LHCN-M2 (cell line): ENCODE measurements around the gene TUBA3E. TPM values are rescaled to one million over a fixed set of nuclear protein-coding genes. Genes with fewer than 3 reads are reported as not detected.
"Not testable (repeated sequence)": the region's sequence is repeated elsewhere in the genome, so short reads cannot be mapped to it uniquely, and the experiment has no call there.

Source experiments
- DNase-seq: peaks from one replicate; pipeline ENCODE4 v3.0.0-alpha.2; 2012; ENCODE audit warnings: low read depth
- total RNA-seq: library from RNA; depleted of rRNA; stranded (reverse); fragments of >200 nt; gene quantifications from 2 replicates; pipeline ENCODE4 v1.2.3, GENCODE V29; 2014

The TUBA3E gene
- total RNA-seq, 1 experiment from 2014 or later, result 0.29 TPM

DNA sequence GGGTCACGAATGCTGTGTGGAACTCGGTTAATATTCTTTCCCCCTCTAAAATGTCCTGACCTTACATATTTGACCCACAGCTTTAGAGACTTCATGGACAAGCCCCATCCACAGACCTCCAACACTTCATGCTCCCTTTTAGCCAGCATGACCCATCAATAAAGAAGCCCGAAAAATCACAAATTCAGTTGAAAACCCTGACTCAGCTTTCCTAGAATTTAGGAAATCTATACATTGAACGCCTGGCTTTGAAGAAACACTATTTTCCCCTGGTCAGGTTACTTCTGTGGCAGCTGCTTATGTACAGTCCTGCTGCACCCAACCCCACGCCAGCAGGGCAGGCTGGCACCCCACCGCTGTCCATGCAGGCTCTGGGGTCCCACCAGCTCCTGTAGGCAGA is 6.9 kb downstream of the TUBA3E start:
- not testable (repeated sequence) for DNase-seq

DNA sequence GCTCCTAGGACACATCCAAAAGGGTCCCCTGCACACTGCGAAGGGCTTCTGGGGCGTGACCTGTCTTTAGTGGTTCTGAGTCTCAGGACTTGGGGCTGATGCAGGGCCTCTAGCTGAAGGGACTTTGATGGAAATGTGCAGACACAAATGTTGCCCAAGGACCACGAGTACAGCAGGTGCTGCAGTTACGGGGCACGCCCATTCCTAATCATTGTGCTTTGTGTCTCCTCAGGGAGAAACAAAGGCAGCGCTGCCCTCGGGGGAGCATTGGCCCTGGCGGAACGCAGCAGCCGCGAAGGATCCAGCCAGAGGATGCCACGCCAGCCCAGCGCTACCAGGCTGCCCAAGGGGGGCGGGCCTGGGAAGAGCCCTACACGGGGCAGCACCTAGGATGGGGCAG is 8.0 kb downstream of the TUBA3E start:
- no peak for DNase-seq

DNA sequence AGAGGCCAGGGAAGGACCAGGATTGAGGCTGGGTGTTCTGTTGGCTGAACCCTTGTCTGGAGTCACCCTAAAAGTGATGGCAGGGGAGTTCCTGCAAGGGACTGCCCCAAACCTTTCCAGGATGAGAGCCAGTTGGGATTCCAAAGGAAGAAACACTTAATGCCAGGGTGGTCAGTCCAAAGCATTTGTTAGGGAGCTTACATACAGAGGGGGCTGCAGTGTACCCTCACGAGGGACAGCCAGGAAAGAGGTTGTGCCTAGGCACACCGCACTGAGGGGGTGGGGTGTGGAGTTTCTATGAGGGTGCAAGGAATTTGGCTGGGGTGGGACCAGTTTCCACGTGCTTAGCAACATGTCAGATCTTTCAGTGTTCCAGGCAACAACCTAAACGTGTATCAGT is 9.3 kb downstream of the TUBA3E start:
- DNase-seq, result not testable (repeated sequence)

DNA sequence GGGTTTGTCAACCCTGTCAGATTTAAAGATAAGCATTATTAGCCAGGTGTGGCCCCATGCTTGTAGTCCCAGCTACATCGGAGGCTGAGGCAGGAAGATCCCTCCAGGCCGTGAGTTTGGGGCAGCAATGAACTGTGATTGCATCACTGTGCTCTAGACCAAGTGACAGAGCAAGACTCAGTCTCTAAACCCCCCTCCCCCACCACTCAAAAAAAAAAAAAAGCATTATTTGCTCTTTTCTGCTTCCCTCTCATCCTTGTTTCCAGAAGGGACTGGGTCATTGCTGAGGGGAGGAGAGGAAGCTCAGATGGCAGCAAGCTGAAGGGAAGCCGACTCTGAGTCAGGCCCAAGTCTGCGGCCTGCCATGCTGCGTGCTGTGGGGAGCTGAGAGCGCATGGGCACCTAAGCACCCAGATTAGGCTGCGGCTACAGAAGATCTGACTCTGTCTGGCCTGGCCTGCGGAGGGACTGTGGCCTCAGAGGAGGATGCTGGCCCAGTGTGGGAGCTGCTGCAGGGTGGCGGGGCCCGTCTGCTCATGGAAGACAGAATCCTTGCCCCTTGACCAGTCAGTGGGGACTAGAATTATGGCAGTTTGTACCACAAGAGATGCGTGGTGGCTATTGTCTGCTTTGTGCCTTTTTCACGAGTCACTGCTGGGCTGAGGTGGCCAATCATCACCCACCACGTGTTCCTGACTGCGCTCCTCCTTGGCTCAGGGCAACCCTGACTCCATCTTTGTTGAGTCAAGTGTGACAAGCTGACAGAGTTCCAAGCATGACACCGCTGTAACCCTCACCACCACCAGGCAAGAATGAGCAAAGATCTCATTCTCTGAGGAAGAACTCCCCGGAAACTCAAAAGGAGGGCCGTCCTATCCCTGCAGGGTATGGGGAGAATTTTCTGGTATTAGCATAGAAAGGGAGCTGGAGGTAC is 10.1 kb downstream of the TUBA3E start:
- not testable (repeated sequence) for DNase-seq

DNA sequence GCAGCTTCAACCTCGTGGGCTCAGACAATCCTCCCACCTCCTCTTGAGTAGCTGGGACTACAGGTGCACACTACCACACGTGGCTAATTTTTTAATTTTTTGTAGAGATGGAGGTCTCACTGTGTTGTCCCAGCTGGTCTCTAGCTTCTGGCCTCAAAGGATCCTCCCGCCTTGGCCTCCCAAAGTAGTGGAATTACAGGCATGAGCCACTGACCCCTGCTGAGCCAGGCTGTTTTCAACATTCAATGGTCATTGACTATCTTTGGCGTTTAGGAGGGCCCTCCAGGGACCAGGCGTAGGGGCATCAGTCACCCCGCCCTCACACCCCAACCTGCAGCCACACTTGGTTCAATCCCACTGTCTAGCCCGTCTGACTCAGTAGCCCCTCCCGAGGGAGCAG is 11.0 kb downstream of the TUBA3E start:
- DNase-seq, result no peak

DNA sequence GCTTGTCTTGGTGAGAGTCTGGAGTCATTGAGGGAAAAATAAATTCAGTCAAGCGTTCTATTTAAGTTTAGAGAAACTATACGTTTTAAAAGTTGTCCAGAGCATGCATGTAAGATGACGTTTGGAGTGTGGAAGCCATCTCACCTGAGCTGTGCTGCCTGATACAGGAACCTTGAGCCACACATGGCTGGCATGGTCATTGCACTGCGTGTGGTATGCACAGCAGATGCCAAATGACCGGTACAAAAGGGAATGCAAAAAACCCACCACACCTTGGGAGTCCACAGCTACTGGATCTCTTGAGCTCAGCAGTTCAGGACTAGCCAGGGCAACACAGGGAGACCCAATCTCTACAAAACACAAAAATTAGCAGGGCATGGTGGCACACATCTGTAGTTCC is 11.8 kb downstream of the TUBA3E start:
- no peak for DNase-seq

DNA sequence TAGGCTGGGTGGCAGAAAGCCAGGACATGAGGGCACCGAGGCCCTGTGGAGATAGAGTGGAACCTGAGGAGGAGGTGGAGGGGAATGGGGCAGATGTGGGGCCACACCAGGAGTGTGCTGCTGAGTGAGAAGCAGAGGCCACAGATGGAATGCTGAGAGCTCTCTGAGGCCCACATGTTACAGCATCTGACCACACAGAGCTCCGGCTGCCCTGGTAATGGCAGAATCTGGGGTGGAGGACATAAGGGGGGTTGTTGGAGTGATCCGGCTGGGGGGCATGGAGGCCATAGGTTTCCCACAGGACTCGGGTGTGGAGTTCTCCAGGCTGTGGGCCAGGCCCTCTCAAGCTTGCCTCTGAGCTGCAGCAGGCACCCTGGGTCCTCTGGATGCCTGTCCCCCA is 12.3 kb downstream of the TUBA3E start:
- DNase-seq, result no peak

DNA sequence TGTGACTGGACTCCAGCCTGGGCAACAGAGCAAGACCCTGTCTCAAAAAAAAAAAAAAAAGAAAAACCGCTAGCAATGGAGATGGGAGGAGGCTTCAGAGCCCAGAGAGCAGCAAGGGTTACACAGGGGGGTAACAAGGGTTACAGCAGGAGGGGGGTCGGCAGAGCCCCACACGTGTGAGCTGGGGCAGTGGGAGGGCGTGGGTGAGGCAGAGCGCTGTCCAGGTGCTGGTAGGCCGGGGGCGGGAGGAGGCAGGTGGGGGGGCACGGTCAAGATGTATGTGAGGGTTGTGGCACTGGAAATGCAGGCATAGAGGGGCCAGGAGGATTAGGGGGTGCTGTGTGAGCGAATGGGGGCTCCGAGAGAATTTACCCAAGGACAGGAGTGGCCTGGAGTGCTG is 12.8 kb downstream of the TUBA3E start:
- DNase-seq, result no peak

DNA sequence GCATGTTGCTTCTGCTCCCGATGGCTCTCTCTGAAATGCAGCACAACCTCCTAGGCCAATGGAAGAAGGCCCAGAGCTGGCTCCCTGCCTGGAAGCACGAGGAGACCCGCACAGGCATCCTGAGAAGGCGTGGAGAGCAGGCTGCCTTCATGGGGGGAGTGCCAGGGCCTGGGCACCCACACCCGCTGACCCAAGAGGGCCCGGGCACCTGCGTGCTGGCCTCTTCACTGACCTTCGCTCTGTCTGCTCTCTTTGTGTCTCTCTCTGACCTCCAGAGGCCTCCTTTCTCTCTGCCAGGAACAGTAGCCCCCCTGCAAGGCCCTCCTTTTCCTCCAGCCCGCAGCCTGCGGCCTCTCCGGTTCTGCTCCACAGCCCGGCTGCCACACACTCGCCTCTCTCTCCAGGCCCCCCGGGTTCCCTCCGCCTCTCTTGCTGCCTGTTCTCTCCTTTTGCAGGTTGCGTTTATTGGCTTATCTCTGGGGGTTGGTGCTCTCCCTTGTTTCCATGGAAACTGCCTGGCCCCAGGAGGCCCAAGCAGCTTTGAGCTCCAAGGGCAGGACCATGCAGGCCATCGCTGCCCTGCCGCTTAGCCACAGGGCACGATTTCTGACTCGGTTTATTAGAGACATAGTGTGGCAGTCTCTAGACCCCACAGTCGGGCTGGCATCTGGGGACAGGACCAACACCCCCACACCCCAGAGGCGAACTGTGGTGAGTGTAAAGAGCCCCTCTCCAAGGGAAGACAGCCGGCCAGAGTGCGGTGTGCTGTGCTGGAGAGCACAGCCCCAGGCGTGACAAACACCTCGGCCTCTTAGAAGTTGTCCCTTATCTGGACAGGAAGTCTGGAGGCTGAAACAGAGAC is 14.5 kb downstream of the TUBA3E start:
- DNase-seq, result no peak

DNA sequence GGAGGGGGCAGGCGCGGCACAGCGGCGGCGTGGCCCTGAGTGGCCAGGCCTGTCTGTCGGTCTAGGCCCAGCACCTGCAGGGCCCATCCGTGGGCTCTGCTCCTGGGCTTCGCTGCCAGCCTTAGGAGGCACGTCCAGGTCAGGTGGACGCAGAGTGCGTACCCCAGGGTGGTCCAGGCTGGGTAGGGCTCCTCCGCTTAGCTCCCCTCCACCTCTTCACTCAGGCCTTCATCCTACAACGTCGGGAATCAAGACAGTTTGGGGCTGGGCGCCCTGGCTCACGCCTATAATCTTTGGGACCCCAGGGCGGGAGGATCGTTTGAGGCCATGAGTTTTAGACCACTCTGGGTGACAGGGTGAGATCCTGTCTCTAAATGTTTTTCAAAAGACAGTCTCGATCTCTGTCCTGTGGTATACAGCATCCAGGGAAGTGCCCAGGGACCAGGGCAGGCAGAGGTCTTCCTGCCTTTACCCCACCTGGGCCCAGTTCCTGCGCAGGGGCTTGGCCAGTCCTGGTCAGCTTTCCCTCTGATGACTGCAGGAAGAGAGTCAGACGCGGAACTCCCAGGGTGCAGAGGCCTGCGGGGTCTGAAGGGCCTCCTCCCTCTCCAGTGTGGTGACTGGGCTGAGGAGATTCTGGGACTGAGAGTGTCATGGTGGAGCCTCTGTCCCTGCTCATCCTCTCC is 15.3 kb downstream of the TUBA3E start:
- DNase-seq, result not testable (repeated sequence)

DNA sequence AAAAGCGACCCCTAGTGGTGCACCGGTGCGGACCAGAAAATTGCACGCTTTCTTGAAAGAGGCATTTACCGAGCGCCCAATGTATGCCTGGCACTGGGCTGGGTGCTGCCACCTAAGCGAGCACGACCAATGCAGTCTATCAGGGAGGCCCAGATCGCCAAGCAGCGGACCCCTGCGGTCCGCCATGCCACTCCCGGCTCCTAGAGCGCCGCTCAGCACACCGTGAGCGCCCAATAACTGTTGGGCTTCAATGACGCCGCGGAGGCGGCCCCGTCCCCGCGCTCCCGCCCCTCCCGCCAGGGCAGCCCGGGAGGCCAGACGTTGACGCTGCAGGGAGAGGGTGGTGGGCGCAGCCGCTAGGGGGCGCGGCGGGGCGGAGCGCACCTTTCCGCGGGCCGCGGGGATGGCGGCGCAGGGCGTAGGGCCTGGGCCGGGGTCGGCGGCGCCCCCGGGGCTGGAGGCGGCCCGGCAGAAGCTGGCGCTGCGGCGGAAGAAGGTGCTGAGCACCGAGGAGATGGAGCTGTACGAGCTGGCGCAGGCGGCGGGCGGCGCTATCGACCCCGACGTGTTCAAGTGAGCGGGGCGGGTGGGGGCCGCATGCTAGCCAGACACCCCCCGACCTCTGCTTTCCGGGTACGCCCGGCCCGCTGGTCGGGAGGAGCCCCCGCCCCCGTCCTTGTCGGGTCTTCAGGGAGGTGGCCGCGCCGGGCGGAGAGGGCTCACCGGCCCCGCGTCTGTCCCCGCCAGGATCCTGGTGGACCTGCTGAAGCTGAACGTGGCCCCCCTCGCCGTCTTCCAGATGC is 16.2 kb downstream of the TUBA3E start, which contains the start of gene MZT2B:
TSS of gene MZT2B (plus strand) at position 383 of the 803 bp plus-strand sequence. CDS start at position 404, 21 bp downstream.
- peak; percentile 79 for DNase-seq

DNA sequence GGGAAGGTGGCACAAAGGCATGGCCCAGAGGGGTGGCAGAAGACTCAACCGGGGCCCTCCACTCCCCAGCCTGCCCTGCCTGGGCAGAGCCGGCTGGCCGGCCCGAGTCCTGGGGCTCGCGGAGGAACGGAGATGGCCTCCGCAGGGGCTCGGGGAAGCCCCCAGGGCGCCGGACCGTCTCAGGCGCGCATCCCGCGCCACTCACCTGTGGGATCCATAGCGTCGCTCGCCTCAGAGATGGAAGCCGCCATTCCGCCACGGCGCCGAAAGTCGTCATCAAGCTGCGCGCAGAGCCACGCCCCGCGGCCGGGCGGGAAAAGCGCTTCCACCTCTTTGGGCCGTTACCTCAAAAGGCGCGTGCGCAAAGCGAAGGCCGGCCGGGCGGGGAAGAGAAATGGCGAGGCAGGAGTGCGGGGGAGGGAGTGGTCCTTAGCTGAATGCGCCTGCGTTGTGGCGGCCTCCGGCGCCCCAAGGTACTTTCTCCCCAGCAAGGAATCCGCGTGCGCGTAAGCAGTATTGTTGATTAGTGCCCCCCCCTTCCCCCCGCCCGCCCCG is 16.8 kb downstream of the TUBA3E start, which contains the start of gene SMPD4:
TSS of gene SMPD4 (minus strand) at position 278 of the 555 bp plus-strand sequence. CDS start 5,010 bp downstream, outside the sequence.
- DNase-seq, result peak; percentile 93

DNA sequence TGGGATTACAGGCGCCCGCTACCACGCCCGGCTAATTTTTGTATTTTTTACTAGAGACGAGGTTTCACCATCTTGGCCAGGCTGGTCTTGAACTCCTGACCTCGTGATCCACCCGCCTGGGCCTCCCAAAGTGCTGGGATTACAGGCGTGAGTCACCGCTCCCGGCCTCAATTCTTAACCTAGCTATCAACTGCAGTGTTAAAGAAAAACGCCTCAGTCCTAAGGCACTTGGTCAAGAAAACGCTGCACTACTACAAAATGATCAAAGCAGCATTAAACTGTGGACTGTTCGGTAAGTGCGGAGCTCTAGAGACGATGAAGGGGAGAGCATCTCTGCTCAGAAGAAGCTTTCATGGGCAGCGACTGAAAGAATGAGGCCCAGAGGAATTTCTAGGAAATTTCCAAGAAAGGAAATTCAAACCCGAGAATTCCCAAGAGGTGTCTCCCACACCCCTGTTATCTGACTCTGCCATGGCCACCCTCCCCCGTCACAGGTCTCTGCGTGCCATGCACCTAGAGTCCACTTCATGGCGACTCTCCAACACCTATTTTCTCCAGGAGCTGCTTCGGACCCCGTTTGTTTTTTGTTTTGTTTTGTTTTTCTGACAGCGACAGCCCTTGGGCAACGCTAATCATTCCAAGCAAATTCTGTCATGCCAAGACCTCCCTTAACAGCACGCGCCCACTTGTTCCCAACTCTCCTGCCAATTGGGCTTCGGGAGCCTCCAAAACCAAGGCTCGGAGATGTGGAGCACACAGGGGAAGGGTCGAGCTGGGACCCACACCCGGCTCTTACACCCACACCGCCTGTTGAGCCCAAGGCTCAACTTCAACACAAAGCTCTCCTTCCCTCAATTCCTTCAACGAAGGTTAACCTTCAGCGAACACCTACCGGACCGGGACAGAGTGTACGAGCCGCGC is 17.6 kb downstream of the TUBA3E start:
- peak; percentile 18 for DNase-seq

DNA sequence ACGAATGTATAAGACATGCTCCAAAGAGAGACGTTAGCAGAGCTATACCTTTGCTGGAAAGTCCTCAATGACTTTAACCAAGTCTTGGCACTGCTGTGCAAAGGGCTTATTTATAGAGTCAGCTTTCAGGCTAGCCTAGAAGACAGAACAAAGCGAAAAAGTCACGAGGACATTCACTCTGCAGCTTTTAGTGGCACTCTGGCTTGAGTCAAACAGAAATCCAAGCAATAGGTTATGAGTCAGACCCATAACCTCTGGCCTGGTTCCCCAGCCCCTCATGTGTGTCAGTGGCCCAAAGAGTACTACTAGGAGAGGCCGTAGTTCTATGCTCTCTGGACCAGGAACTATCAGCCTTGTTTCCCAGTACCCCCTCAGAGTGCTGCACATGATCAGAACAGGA is 23.4 kb downstream of the TUBA3E start:
- not testable (repeated sequence) for DNase-seq

DNA sequence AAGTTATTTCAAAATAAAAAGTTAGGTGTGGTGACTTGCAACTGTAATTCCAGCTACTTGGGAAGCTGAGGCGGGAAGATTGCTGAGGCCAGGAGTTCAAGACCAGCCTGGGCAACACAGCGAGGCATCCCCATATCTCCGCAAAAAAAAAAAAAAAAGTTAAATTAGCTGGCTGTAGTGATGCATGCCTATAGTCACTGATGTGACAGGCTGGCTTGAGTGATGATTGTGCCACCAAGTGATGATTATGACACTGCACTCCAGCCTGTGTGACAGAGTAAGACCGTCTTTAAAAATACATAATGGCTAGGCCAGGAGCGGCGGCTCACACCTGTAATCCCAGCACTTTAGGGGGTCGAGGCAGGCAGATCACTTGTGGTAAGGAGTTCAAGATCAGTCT is 28.3 kb downstream of the TUBA3E start:
- DNase-seq, result no peak

DNA sequence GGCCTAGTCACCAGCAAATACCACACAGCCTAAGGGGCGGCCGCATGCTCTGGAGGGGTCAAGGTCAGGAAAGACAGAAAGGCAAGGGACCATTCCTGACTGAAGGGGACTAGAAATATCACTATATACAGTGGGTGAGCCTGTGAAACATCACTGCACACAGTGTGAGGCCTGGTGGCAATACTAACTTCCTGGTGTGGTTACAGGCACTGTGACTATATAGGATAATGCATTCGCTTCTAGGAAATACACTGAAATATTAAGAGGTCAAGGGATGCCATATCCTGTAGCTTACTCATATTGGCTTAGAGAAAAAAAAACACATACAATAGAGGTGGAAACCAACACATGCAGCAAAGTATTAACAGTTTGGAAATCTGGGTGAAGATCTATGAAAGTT is 29.1 kb downstream of the TUBA3E start:
- not testable (repeated sequence) for DNase-seq

DNA sequence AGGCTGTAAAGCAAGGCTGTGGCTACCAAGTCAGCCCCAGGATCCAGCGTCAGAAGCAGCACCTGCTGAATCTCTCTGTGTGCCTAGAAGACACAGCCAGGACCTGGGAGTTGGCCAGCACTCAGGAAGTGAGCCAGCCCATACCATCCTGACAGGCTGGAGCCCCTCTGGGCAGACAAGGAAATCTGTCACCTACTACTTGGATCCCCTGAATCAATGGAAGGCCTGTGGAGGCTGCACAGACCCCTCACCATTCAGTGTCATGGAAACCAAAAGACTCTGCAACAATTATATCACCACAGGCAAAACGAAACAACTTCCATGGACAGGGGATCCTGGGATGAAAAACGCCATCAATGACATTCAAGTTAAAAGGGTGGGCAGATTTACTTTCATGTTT is 31.6 kb downstream of the TUBA3E start:
- DNase-seq, result not testable (repeated sequence)

DNA sequence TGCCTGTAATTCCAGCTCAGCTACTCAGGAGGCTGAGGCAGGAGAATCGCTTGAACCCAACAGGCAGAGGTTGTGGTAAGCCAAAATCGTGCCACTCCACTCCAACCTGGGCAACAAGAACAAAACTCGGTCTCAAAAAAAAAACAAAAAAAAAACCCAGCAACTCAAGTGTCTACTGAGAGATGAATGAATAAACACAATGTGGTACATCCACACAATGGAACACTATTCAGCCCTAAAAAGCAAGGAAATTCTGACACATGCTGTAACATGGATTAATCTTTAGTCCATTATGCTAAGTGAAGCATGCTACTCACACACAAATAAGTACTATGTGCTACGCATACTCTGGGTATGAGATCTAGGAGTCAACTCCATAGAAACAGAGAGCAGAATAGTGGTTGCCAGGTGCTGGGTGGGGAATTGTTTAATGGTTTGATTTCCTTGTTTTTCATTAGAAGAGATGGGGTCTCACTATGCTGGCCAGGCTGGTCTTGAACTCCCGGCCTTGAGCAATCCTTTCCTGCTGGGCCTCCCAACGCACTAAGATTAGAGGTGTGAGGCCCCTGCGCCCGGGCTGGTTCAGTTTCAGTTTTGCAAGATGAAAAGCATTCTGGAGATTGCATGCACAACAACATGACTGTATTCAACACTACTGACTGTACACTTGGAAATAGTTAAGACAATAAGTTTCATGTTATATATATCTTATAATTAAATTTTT is 32.8 kb downstream of the TUBA3E start:
- no peak for DNase-seq

DNA sequence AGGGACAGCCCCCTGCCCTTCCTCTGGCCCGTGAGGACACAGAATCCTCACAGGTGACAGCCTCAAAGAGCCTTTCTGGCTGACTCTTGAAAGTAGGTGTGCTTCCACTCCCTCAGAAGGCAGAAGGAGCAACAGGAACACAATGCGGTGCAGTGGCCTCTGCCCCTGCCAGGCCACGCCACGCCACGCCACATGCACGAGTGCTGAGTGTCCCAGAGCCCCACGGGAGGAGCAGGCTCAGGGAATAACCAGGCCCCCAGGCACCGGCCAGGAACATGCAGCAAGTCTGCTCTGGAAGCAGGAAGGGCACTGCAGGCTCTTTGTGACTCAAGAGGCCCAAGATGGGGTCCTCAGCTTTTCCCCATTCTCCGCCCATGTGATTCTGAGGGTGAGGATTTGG is 35.3 kb downstream of the TUBA3E start:
- no peak for DNase-seq
